Sigmoid colon (tissue), 4 donors: Measurements from ENCODE around the gene NDUFAF3.

Experiments
- EP300 ChIP-seq, 4 donors: sonication (generic); formaldehyde crosslinking; IDR thresholded peaks; one replicate each; pipeline ENCODE4 v1.6.1; 2017; ENCODE audit warnings: antibody characterized with exemption in 4 of 4
- POLR2AphosphoS5 ChIP-seq, 4 donors: sonication (generic); formaldehyde crosslinking; IDR thresholded peaks; one replicate each; pipeline ENCODE4 v1.6.1; 2017; ENCODE audit warnings: antibody characterized with exemption in 4 of 4
- TF ChIP-seq, protein P1 (sequence below), 4 experiments: fragments of 450-650 bp in 3 of 4; fragments of 200-600 bp in 1 of 4; IDR thresholded peaks; one replicate each; pipeline ENCODE4 v1.5.1; 2016 to 2019; ENCODE audit warnings: antibody characterized with exemption in 4 of 4, mild to moderate bottlenecking in 3 of 4, moderate library complexity in 2 of 4

GRCh38 chr3:49032646-49033304 is 10.9 kb downstream of the NDUFAF3 start:
- TF ChIP-seq EP300 (IDR thresholded peaks at IDR 0.05) (no peak), POLR2AphosphoS5 (IDR thresholded peaks at IDR 0.05) (no peak)
- TF ChIP-seq, protein P1, sequence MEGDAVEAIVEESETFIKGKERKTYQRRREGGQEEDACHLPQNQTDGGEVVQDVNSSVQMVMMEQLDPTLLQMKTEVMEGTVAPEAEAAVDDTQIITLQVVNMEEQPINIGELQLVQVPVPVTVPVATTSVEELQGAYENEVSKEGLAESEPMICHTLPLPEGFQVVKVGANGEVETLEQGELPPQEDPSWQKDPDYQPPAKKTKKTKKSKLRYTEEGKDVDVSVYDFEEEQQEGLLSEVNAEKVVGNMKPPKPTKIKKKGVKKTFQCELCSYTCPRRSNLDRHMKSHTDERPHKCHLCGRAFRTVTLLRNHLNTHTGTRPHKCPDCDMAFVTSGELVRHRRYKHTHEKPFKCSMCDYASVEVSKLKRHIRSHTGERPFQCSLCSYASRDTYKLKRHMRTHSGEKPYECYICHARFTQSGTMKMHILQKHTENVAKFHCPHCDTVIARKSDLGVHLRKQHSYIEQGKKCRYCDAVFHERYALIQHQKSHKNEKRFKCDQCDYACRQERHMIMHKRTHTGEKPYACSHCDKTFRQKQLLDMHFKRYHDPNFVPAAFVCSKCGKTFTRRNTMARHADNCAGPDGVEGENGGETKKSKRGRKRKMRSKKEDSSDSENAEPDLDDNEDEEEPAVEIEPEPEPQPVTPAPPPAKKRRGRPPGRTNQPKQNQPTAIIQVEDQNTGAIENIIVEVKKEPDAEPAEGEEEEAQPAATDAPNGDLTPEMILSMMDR (IDR thresholded peaks at IDR 0.05), result no peak
